ENCODE data around the gene NR3C1. TPM values are rescaled to one million over a fixed set of nuclear protein-coding genes. Genes with fewer than 3 reads are reported as not detected.

NR3C1 gene
- total RNA-seq, 1 experiment from 2014 or later: 17.5 TPM

- ChIA-PET CTCF (no interaction called here), POLR2A (no interaction called here)
- no peaks in the 10 kb centered on the region for H3K9me3 ChIP-seq
- no peaks in the 10 kb centered on the region for H3K36me3 ChIP-seq (ENCODE audit: control insufficient read depth, insufficient read depth, low read length)
- intact Hi-C loops (cut with micrococcal nuclease; ENCODE audit: unreplicated experiment): no loop called here
- Mint-ChIP-seq H3K27me3 (ENCODE audit: insufficient read depth, unreplicated experiment) (no peaks in the 10 kb centered on the region), H3K27ac (ENCODE audit: unreplicated experiment) (no peak overlapping the region), H3K36me3 (ENCODE audit: insufficient read depth, unreplicated experiment) (peaks cover 7% of the 10 kb centered on the region), H3K4me3 (ENCODE audit: unreplicated experiment) (no peak overlapping the region), H3K4me1 (ENCODE audit: low read depth, unreplicated experiment) (peaks cover 13% of the 10 kb centered on the region), H3K9me3 (ENCODE audit: unreplicated experiment) (no peaks in the 10 kb centered on the region)
- no TSS peak for BruUV-seq (replicated peaks)
- TF ChIP-seq CTCF (IDR thresholded peaks at IDR 0.05; ENCODE audit: insufficient read depth in 1 of 2, low read depth in 1 of 2, low read length in 1 of 2, severe bottlenecking in 1 of 2, unreplicated experiment in 1 of 2): no peak
- H3K4me3 ChIP-seq (ENCODE audit: low read depth, low read length): no peak overlapping the region
- no peaks in the 10 kb centered on the region for H3K4me1 ChIP-seq
- H3K27me3 ChIP-seq (replicated peaks; ENCODE audit: control insufficient read depth, insufficient read depth, low read length): no peaks in the 10 kb centered on the region; the same call in 1 of the 2 replicates
- DNase-seq: no peak
These were observed 6.0 kb downstream of the NR3C1 start for GRCh38 chr5:143397302-143398052.

- DNase-seq: no peak
- H3K27me3 ChIP-seq (replicated peaks; ENCODE audit: control insufficient read depth, insufficient read depth, low read length): no peaks in the 10 kb centered on the region
- POLR2A ChIA-PET: no interaction called here
- H3K36me3 ChIP-seq (ENCODE audit: control insufficient read depth, insufficient read depth, low read length): no peaks in the 10 kb centered on the region
- H3K27ac Mint-ChIP-seq (ENCODE audit: unreplicated experiment): no peak overlapping the region
- H3K4me1 Mint-ChIP-seq (ENCODE audit: low read depth, unreplicated experiment): peaks cover 4% of the 10 kb centered on the region
- no peaks in the 10 kb centered on the region for H3K9me3 ChIP-seq
- BruUV-seq (replicated peaks): no TSS peak
- no peaks in the 10 kb centered on the region for H3K9me3 Mint-ChIP-seq (ENCODE audit: unreplicated experiment)
- no peak for TF ChIP-seq CTCF (IDR thresholded peaks at IDR 0.05; ENCODE audit: insufficient read depth in 1 of 2, low read depth in 1 of 2, low read length in 1 of 2, severe bottlenecking in 1 of 2, unreplicated experiment in 1 of 2)
- H3K4me1 ChIP-seq: no peaks in the 10 kb centered on the region
- CTCF ChIA-PET: no interaction called here
- H3K36me3 Mint-ChIP-seq (ENCODE audit: insufficient read depth, unreplicated experiment): peaks cover 7% of the 10 kb centered on the region
- H3K4me3 ChIP-seq (ENCODE audit: low read depth, low read length): no peak overlapping the region
- no peaks in the 10 kb centered on the region for H3K27me3 Mint-ChIP-seq (ENCODE audit: insufficient read depth, unreplicated experiment)
- no peak overlapping the region for H3K4me3 Mint-ChIP-seq (ENCODE audit: unreplicated experiment)
- intact Hi-C loops (cut with micrococcal nuclease; ENCODE audit: unreplicated experiment): no loop called here
These were observed 7.0 kb downstream of the NR3C1 start for GRCh38 chr5:143396353-143396940.

GRCh38 chr5:143395638-143396352, 7.7 kb downstream of the NR3C1 start:
- POLR2A ChIA-PET: no interaction called here
- H3K4me1 ChIP-seq: no peaks in the 10 kb centered on the region
- intact Hi-C loops (cut with micrococcal nuclease; ENCODE audit: unreplicated experiment): no loop called here
- no peaks in the 10 kb centered on the region for H3K9me3 ChIP-seq
- no peak for DNase-seq
- no TSS peak for BruUV-seq (replicated peaks)
- H3K4me3 Mint-ChIP-seq (ENCODE audit: unreplicated experiment): no peak overlapping the region
- CTCF ChIA-PET: no interaction called here
- peaks cover 7% of the 10 kb centered on the region for H3K36me3 Mint-ChIP-seq (ENCODE audit: insufficient read depth, unreplicated experiment)
- H3K27ac Mint-ChIP-seq (ENCODE audit: unreplicated experiment): no peak overlapping the region
- no peaks in the 10 kb centered on the region for H3K36me3 ChIP-seq (ENCODE audit: control insufficient read depth, insufficient read depth, low read length)
- H3K9me3 Mint-ChIP-seq (ENCODE audit: unreplicated experiment): no peaks in the 10 kb centered on the region
- no peak overlapping the region for H3K4me3 ChIP-seq (ENCODE audit: low read depth, low read length)
- H3K27me3 Mint-ChIP-seq (ENCODE audit: insufficient read depth, unreplicated experiment): no peaks in the 10 kb centered on the region
- H3K27me3 ChIP-seq (replicated peaks; ENCODE audit: control insufficient read depth, insufficient read depth, low read length): no peaks in the 10 kb centered on the region
- no peaks in the 10 kb centered on the region for H3K4me1 Mint-ChIP-seq (ENCODE audit: low read depth, unreplicated experiment)
- TF ChIP-seq CTCF (IDR thresholded peaks at IDR 0.05; ENCODE audit: insufficient read depth in 1 of 2, low read depth in 1 of 2, low read length in 1 of 2, severe bottlenecking in 1 of 2, unreplicated experiment in 1 of 2): no peak
